H1 (cell line): ENCODE measurements around the gene PLD2. TPM values are rescaled to one million over a fixed set of nuclear protein-coding genes. Genes with fewer than 3 reads are reported as not detected.

ENCODE experiments used
- CTCF ChIA-PET: fragments of 300-600 bp; sonication (Branson Sonifier 250); formaldehyde crosslinking; loops from one replicate; lab custom pipeline; 2021; ENCODE audit not compliant: partially characterized antibody; lab: Charles Lee
- POLR2A ChIA-PET: fragments of 300-600 bp; sonication (Branson Sonifier 250); formaldehyde crosslinking; loops from one replicate; lab custom pipeline; 2021; ENCODE audit warnings: inconsistent platforms; ENCODE audit not compliant: partially characterized antibody; lab: Charles Lee
- DNase-seq, 2 experiments: peaks; one replicate each; pipeline versions ENCODE4 v3.0.0 to v3.0.0-alpha.2; 2010 to 2022; ENCODE audit warnings: low spot score in 2 of 2, low read depth in 1 of 2, mixed read lengths in 1 of 2
- FAIRE-seq: peaks from 2 replicates; lab custom pipeline; 2011; peaks lifted over from hg19 to GRCh38; lab: Jason Lieb, UNC
- H2AFZ ChIP-seq: 2 replicates; pipeline ENCODE4 v1.8.1; 2012; ENCODE audit warnings: low read length, inconsistent platforms
- H2AK5ac ChIP-seq: 2 replicates; pipeline ENCODE4 v1.6.1; 2013; ENCODE audit warnings: low read depth, low read length
- H2BK120ac ChIP-seq: replicated peaks from 2 replicates; pipeline ENCODE3; 2013; ENCODE audit warnings: low read depth, low read length, inconsistent platforms
- H2BK12ac ChIP-seq: 2 replicates; pipeline ENCODE4 v1.6.1; 2013; ENCODE audit warnings: low read depth, low read length
- H2BK15ac ChIP-seq: 2 replicates; pipeline ENCODE4 v1.6.1; 2013; ENCODE audit warnings: low read length
- H2BK20ac ChIP-seq: 2 replicates; pipeline ENCODE4 v1.6.1; 2013; ENCODE audit warnings: low read length
- H2BK5ac ChIP-seq: 2 replicates; pipeline ENCODE4 v1.6.1; 2013; ENCODE audit warnings: low read depth, low read length
- H3K14ac ChIP-seq: 2 replicates; pipeline ENCODE4 v1.6.1; 2013; ENCODE audit warnings: inconsistent platforms; ENCODE audit not compliant: insufficient read length
- H3K18ac ChIP-seq: 2 replicates; pipeline ENCODE4 v1.6.1; 2013; ENCODE audit warnings: low read length; ENCODE audit errors: extremely low read depth
- H3K23ac ChIP-seq: 2 replicates; pipeline ENCODE4 v1.6.1; 2013; ENCODE audit warnings: inconsistent platforms; ENCODE audit not compliant: insufficient read length
- H3K23me2 ChIP-seq: 2 replicates; pipeline ENCODE4 v1.6.1; 2013; ENCODE audit warnings: low read depth, low read length
- H3K27ac ChIP-seq: 2 replicates; pipeline ENCODE4 v1.6.1; 2011; ENCODE audit warnings: low read depth, low read length, inconsistent platforms
- H3K27me3 ChIP-seq, 4 experiments: replicated peaks in 1 of 4; 1 replicate in 1 of 4; 2 replicates in 3 of 4; pipeline versions ENCODE4 v1.6.1 to v1.8.1; 2011 to 2013; ENCODE audit warnings: low read length in 3 of 4, mild to moderate bottlenecking in 3 of 4, inconsistent platforms in 2 of 4, mixed read lengths in 2 of 4, moderate library complexity in 1 of 4; ENCODE audit not compliant: control insufficient read depth in 3 of 4, insufficient read depth in 3 of 4; ENCODE audit errors: extremely low read depth in 1 of 4
- H3K36me3 ChIP-seq, 4 experiments: 2 replicates each; pipeline versions ENCODE4 v1.6.1 to v1.8.1; 2011 to 2013; ENCODE audit warnings: mild to moderate bottlenecking in 4 of 4, low read length in 3 of 4, moderate library complexity in 2 of 4, control low read depth in 1 of 4, inconsistent platforms in 1 of 4; ENCODE audit not compliant: insufficient read depth in 4 of 4, control insufficient read depth in 2 of 4
- H3K4ac ChIP-seq: replicated peaks from 2 replicates; pipeline ENCODE3; 2013; ENCODE audit warnings: low read length, low read depth, mixed read lengths, inconsistent platforms; ENCODE audit not compliant: insufficient read length
- H3K4me1 ChIP-seq, 4 experiments: replicated peaks in 1 of 4; 1 replicate in 1 of 4; 2 replicates in 3 of 4; pipeline versions ENCODE4 v1.6.1 to v1.8.1; 2011 to 2013; ENCODE audit warnings: low read length in 3 of 4, inconsistent platforms in 2 of 4, mixed read lengths in 1 of 4; ENCODE audit not compliant: insufficient read depth in 4 of 4, control insufficient read depth in 3 of 4
- H3K4me2 ChIP-seq, 2 experiments: 2 replicates each; pipeline versions ENCODE4 v1.6.1 to v1.8.1; 2011 to 2013; ENCODE audit warnings: low read depth in 2 of 2, low read length in 2 of 2, control low read depth in 1 of 2, inconsistent platforms in 1 of 2, mild to moderate bottlenecking in 1 of 2; ENCODE audit not compliant: insufficient read depth in 1 of 2
- H3K4me3 ChIP-seq, 4 experiments: fragments of 200-600, 300-600 bp in 1 of 4; sonication (generic), shearing (Covaris generic), sonication (Bioruptor Twin) in 1 of 4; 2 replicates each; pipeline versions ENCODE4 v1.5.1 to v1.8.1; 2011 to 2016; ENCODE audit warnings: low read length in 4 of 4, low read depth in 3 of 4, control low read depth in 2 of 4, inconsistent platforms in 2 of 4, mild to moderate bottlenecking in 2 of 4, mixed read lengths in 1 of 4, moderate library complexity in 1 of 4; ENCODE audit not compliant: insufficient read depth in 2 of 4; ENCODE audit errors: extremely low read depth in 1 of 4
- H3K56ac ChIP-seq: replicated peaks from 2 replicates; pipeline ENCODE3; 2013; ENCODE audit warnings: low read depth, mild to moderate bottlenecking, mixed read lengths, low read length, inconsistent platforms; ENCODE audit not compliant: insufficient read length
- H3K79me1 ChIP-seq: 2 replicates; pipeline ENCODE4 v1.6.1; 2013; ENCODE audit warnings: low read depth, low read length, control low read depth
- H3K79me2 ChIP-seq, 2 experiments: 2 replicates each; pipeline versions ENCODE4 v1.6.1 to v1.8.1; 2012 to 2013; ENCODE audit warnings: low read length in 2 of 2, mild to moderate bottlenecking in 2 of 2, inconsistent platforms in 1 of 2; ENCODE audit not compliant: insufficient read depth in 2 of 2, control insufficient read depth in 1 of 2
- H3K9ac ChIP-seq, 4 experiments: replicated peaks in 1 of 4; 1 replicate in 1 of 4; 2 replicates in 3 of 4; pipeline versions ENCODE4 v1.6.1 to v1.8.1; 2011 to 2013; ENCODE audit warnings: low read depth in 3 of 4, low read length in 3 of 4, control low read depth in 2 of 4, mild to moderate bottlenecking in 2 of 4, moderate library complexity in 2 of 4, inconsistent platforms in 1 of 4; ENCODE audit errors: extremely low read depth in 1 of 4
- H3K9me3 ChIP-seq, 2 experiments: 2 replicates each; pipeline versions ENCODE4 v1.6.1 to v1.8.1; 2012 to 2013; ENCODE audit warnings: mild to moderate bottlenecking in 2 of 2, moderate library complexity in 2 of 2, control low read depth in 1 of 2, inconsistent platforms in 1 of 2, low read depth in 1 of 2, low read length in 1 of 2, mixed read lengths in 1 of 2; ENCODE audit not compliant: insufficient read depth in 2 of 2
- H4K20me1 ChIP-seq, 2 experiments: replicated peaks in 1 of 2; 2 replicates each; pipeline versions ENCODE3 to v1.8.1; 2011 to 2013; ENCODE audit warnings: inconsistent platforms in 2 of 2, low read length in 2 of 2, mild to moderate bottlenecking in 1 of 2; ENCODE audit not compliant: insufficient read depth in 2 of 2, control insufficient read depth in 1 of 2
- H4K5ac ChIP-seq: 2 replicates; pipeline ENCODE4 v1.6.1; 2013; ENCODE audit warnings: low read length, low read depth, mixed read lengths, inconsistent platforms; ENCODE audit not compliant: insufficient read length
- H4K8ac ChIP-seq: 2 replicates; pipeline ENCODE4 v1.8.0; 2013; ENCODE audit warnings: mild to moderate bottlenecking, moderate library complexity, low read length, inconsistent platforms; ENCODE audit not compliant: insufficient read depth; ENCODE audit errors: extremely low read depth
- H4K91ac ChIP-seq: replicated peaks from 2 replicates; pipeline ENCODE3; 2013; ENCODE audit warnings: low read length, mixed read lengths, inconsistent platforms; ENCODE audit not compliant: insufficient read length
- ASH2L ChIP-seq: fragments of 200-600, 300-600 bp; sonication (generic); IDR thresholded peaks from one replicate; pipeline ENCODE4 v1.7.1; 2017; ENCODE audit warnings: low read length
- ATF2 ChIP-seq: IDR thresholded peaks from 2 replicates; pipeline ENCODE4 v1.6.1; 2012; ENCODE audit warnings: low read length, inconsistent platforms
- CEBPB ChIP-seq: IDR thresholded peaks from 2 replicates; pipeline ENCODE4 v1.6.1; 2012; ENCODE audit warnings: low read depth, low read length
- EGR1 ChIP-seq: IDR thresholded peaks from 2 replicates; pipeline ENCODE4 v1.6.1; 2011; ENCODE audit warnings: low read depth, low read length, borderline replicate concordance
- GTF2F1 ChIP-seq: IDR thresholded peaks from 2 replicates; pipeline ENCODE4 v1.6.1; 2012; ENCODE audit warnings: low read depth, low read length, improper control_type of control experiment, borderline replicate concordance
- NANOG ChIP-seq: IDR thresholded peaks from 2 replicates; pipeline ENCODE4 v1.6.1; 2011; ENCODE audit warnings: low read length, low read depth, mild to moderate bottlenecking, inconsistent platforms; ENCODE audit not compliant: insufficient read depth, poor library complexity, severe bottlenecking
- RAD21 ChIP-seq, 2 experiments: IDR thresholded peaks in 1 of 2; conservative IDR thresholded peaks in 1 of 2; 2 replicates each; pipeline ENCODE4 v1.6.1; 2011; ENCODE audit warnings: low read depth in 2 of 2, low read length in 2 of 2, improper control_type of control experiment in 1 of 2, inconsistent platforms in 1 of 2, mild to moderate bottlenecking in 1 of 2, moderate library complexity in 1 of 2
- RXRA ChIP-seq: IDR thresholded peaks from 2 replicates; pipeline ENCODE4 v1.6.1; 2011; ENCODE audit warnings: low read depth, mild to moderate bottlenecking, low read length, moderate library complexity; ENCODE audit not compliant: insufficient read depth
- TEAD4 ChIP-seq: IDR thresholded peaks from 2 replicates; pipeline ENCODE4 v1.6.1; 2012; ENCODE audit warnings: low read depth, low read length, inconsistent platforms, mixed read lengths
- USF2 ChIP-seq: IDR thresholded peaks from 2 replicates; pipeline ENCODE4 v1.6.1; 2011; ENCODE audit warnings: low read length, improper control_type of control experiment
- YY1 ChIP-seq: IDR thresholded peaks from 2 replicates; pipeline ENCODE4 v1.6.1; 2011; ENCODE audit warnings: low read depth, mild to moderate bottlenecking, low read length
- WGBS, 2 experiments: shearing (Covaris generic) in 1 of 2; methylation state at CpG; one replicate each; pipeline versions ENCODE4 v1.1.6 to v1.1.7; 2013 to 2015; ENCODE audit warnings: low lambda C conversion rate in 2 of 2, mixed read lengths in 2 of 2, inconsistent platforms in 1 of 2, low coverage in 1 of 2, missing lambda C conversion rate in 1 of 2; ENCODE audit not compliant: insufficient replicate concordance in 2 of 2, insufficient coverage in 1 of 2, insufficient read length in 1 of 2; ENCODE audit errors: extremely low coverage in 1 of 2, missing lambda C conversion rate in 1 of 2; 5-methylcytosine and 5-hydroxymethylcytosine counted together
- polyA plus RNA-seq, 7 experiments: library from polyadenylated mRNA; depleted of rRNA in 3 of 7; stranded (reverse) in 5 of 7; unstranded in 2 of 7; fragments of >200 nt in 5 of 7; fragments of 200-250 nt in 2 of 7; gene quantifications; 1 replicate in 5 of 7; 2 replicates in 1 of 7; 4 replicates in 1 of 7; pipeline versions ENCODE4 v1.2.1 to v1.2.3, GENCODE V29; 2011 to 2013; ENCODE audit warnings: missing spikeins in 2 of 7, mixed read lengths in 2 of 7
- total RNA-seq: library from RNA; stranded (reverse); fragmentation: NEBNext Ultra II Directional; extraction: Animal tissue kit (Norgen Biotek cat#: 25700); gene quantifications from 2 replicates; pipeline ENCODE4 v1.2.1, GENCODE V29; 2021

PLD2 gene
- total and polyA plus RNA-seq, 2 of the 8 experiments (the other 6 are each of a cell fraction or from before 2014, with no cell fraction given), result 44.3 to 48.4 TPM

GRCh38 chr17:4834681-4835020 is 27.7 kb downstream of the PLD2 start:
- H2BK12ac ChIP-seq, result no peak overlapping the region
- peaks cover 0 to 55% of the 10 kb centered on the region in 2 experiments; a peak in 3 of 4 replicates for H3K79me2 ChIP-seq
- H2BK15ac ChIP-seq, result no peak overlapping the region; the same call in 1 of the 2 replicates
- no peak overlapping the region for H3K23ac ChIP-seq
- FAIRE-seq (no peak), DNase-seq (no peak)
- H2BK5ac ChIP-seq, result no peak overlapping the region
- peaks cover 0 to 7% (median 6%) of the 10 kb centered on the region in 4 experiments; a peak in 5 of 7 replicates for H3K4me1 ChIP-seq
- H3K27me3 ChIP-seq, result no peaks in the 10 kb centered on the region
- H4K91ac ChIP-seq, result no peak overlapping the region
- no peak overlapping the region for H3K14ac ChIP-seq
- H3K23me2 ChIP-seq, result peaks cover 6% of the 10 kb centered on the region
- H4K5ac ChIP-seq, result no peak overlapping the region
- no peaks in the 10 kb centered on the region for H3K9me3 ChIP-seq
- no peak overlapping the region for H2AK5ac ChIP-seq
- peaks cover 0 to 7% (median under 1%) of the 10 kb centered on the region in 4 experiments; a peak in 1 of 8 replicates for H3K36me3 ChIP-seq
- POLR2A ChIA-PET, result interaction anchor here (0.9 to 2.0 kb wide), 2 partner anchors 15 to 32 kb away, joined by 3 to 4 read pairs; no protein-coding TSS in a partner anchor
- H3K4me2 ChIP-seq, result peak overlapping the region; percentile 89 to 99
- CTCF ChIA-PET, result interaction anchor here (1.2 to 1.9 kb wide), 5 partner anchors 8 to 47 kb away, joined by 3 to 5 read pairs (median 3); no protein-coding TSS in a partner anchor
- H4K20me1 ChIP-seq, result peaks cover 0 to 5% of the 10 kb centered on the region in 2 experiments
- no peak overlapping the region for H3K18ac ChIP-seq
- peak overlapping the region in 3 of 4 experiments; percentile 64 to 85 (median 74); a peak in 7 of 8 replicates for H3K4me3 ChIP-seq
- H2BK120ac ChIP-seq, result no peak overlapping the region
- no peak overlapping the region for H2AFZ ChIP-seq
- no peak overlapping the region for H2BK20ac ChIP-seq
- H3K9ac ChIP-seq, result no peak overlapping the region
- H3K56ac ChIP-seq, result no peak overlapping the region
- H3K4ac ChIP-seq, result no peak overlapping the region
- H3K79me1 ChIP-seq, result peaks cover 4% of the 10 kb centered on the region
- H4K8ac ChIP-seq, result no peak overlapping the region
- no peak overlapping the region for H3K27ac ChIP-seq
- WGBS, 2 experiments, result 80% methylated on average over 4 of the region's 4 CpGs; no CpG with 5 or more reads in 1 of the 2 experiments
- TF ChIP-seq GTF2F1 (no peak), YY1 (no peak), RAD21 (IDR thresholded peaks at IDR 0.05 in 1 of 2, conservative IDR thresholded peaks at IDR 0.05 in 1 of 2; ENCODE audit: low read depth in 2 of 2, low read length in 2 of 2) (no peak), USF2 (no peak), EGR1 (no peak), RXRA (no peak), CEBPB (no peak), TEAD4 (no peak), ATF2 (no peak), ASH2L (no peak), NANOG (no peak)
